Measurements from ENCODE around the gene HOGA1. TPM values are rescaled to one million over a fixed set of nuclear protein-coding genes. Genes with fewer than 3 reads are reported as not detected.

The HOGA1 gene
- total and polyA plus RNA-seq, 2 of the 13 experiments (the other 11 are each of a cell fraction or from before 2014, with no cell fraction given), result 7.6 to 19.5 TPM

GRCh38 chr10:97572214-97572989, 11.8 kb upstream of the HOGA1 start, which contains the start of gene ANKRD2 (continued):
- TF ChIP-seq HES4 (CRISPR knock-in tag; IDR thresholded peaks at IDR 0.05; ENCODE audit: borderline replicate concordance) (peak; percentile 27; the same call in 1 of the 2 replicates), ZNF619 (CRISPR knock-in tag; IDR thresholded peaks at IDR 0.05) (0 out of 2 replicates have a peak, but pooled peaks have one; percentile 49), ZNF280D (CRISPR knock-in tag; IDR thresholded peaks at IDR 0.05) (no peak), ZNF510 (CRISPR knock-in tag; IDR thresholded peaks at IDR 0.05; ENCODE audit: low read depth) (no peak), ZNF574 (CRISPR knock-in tag; IDR thresholded peaks at IDR 0.05) (0 out of 2 replicates have a peak, but pooled peaks have one; percentile 35), CEBPB (IDR thresholded peaks at IDR 0.05; ENCODE audit: borderline replicate concordance, low read depth, low read length) (peak; percentile 63; the same call in 1 of the 2 replicates), ZNF329 (CRISPR knock-in tag; IDR thresholded peaks at IDR 0.05; ENCODE audit: low read depth) (no peak), ZNF737 (CRISPR knock-in tag; IDR thresholded peaks at IDR 0.05; ENCODE audit: borderline replicate concordance) (no peak), PLSCR1 (CRISPR knock-in tag; IDR thresholded peaks at IDR 0.05; ENCODE audit: borderline replicate concordance) (no peak), MZF1 (CRISPR knock-in tag; IDR thresholded peaks at IDR 0.05; ENCODE audit: borderline replicate concordance) (no peak), ARID5B (CRISPR knock-in tag; IDR thresholded peaks at IDR 0.05) (no peak), ZBTB39 (CRISPR knock-in tag; IDR thresholded peaks at IDR 0.05) (no peak), GATAD2A (CRISPR knock-in tag; IDR thresholded peaks at IDR 0.05) (0 out of 2 replicates have a peak, but pooled peaks have one; percentile 12)

Measured in HepG2 (cell line).